ENCODE data around the gene GRIK2. TPM values are rescaled to one million over a fixed set of nuclear protein-coding genes. Genes with fewer than 3 reads are reported as not detected.

Gene GRIK2
- total RNA-seq, 2 donors from 2014 or later = 1.00 to 4.5 TPM

DNA sequence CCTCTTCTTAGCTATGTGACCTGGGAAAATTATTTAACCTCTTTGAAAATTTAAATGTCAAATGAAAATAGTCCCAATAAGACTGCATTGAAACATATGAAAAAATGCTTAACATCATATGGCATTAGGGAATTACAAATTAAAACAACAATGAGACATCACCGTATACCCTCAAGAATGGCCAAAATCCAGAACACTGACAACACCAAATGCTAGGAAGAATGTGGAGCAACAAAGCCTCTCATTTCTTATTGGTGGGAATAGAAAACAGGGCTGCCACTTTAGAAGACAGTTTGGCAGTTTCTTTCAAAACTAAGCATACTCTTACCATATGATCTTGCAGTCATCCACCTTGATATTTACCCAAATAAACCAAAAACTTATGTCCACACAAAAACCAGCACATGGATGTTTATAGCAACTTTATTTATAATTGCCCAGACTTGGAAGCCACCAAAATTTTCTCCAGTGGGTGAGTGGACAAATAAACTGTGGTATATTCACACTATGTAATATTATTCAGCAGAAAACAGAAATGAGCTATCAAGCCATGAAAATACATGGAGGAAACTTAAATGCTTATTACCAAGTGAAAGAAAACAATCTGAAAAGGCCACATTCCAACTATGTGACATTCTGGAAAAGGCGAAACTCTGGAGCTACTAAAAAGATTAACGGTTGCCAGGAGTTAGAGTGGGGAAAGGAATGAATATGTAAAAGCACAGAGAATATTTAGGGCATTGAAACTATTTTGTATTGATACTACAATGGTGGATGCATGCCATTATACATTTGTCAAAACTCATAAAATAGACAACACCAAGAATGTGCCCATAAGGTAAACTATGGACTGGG lies 459.9 kb downstream of the GRIK2 start:
- Mint-ChIP-seq H3K4me1 (peaks cover 2% of the 10 kb centered on the region), H3K4me3 (no peak overlapping the region), H3K9me3 (no peaks in the 10 kb centered on the region), H3K27ac (no peak overlapping the region), H3K27me3 (ENCODE audit: insufficient read depth) (no peaks in the 10 kb centered on the region), H3K36me3 (ENCODE audit: low read depth) (no peaks in the 10 kb centered on the region)
- H3K4me1 ChIP-seq (ENCODE audit: control insufficient read depth, insufficient read depth, low read length) = no peaks in the 10 kb centered on the region
- no peaks in the 10 kb centered on the region for H3K9me3 ChIP-seq (ENCODE audit: control insufficient read depth, low read length)
- WGBS, 2 experiments (ENCODE audit: insufficient coverage in 1 of 2, insufficient read length in 1 of 2) = 87 to 94% methylated on average over 2 to 3 of the region's 3 CpGs
- H3K4me3 ChIP-seq (ENCODE audit: low read length) = no peak overlapping the region
- DNase-seq = no peak
- TF ChIP-seq, protein P1, sequence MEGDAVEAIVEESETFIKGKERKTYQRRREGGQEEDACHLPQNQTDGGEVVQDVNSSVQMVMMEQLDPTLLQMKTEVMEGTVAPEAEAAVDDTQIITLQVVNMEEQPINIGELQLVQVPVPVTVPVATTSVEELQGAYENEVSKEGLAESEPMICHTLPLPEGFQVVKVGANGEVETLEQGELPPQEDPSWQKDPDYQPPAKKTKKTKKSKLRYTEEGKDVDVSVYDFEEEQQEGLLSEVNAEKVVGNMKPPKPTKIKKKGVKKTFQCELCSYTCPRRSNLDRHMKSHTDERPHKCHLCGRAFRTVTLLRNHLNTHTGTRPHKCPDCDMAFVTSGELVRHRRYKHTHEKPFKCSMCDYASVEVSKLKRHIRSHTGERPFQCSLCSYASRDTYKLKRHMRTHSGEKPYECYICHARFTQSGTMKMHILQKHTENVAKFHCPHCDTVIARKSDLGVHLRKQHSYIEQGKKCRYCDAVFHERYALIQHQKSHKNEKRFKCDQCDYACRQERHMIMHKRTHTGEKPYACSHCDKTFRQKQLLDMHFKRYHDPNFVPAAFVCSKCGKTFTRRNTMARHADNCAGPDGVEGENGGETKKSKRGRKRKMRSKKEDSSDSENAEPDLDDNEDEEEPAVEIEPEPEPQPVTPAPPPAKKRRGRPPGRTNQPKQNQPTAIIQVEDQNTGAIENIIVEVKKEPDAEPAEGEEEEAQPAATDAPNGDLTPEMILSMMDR (conservative IDR thresholded peaks at IDR 0.05) = no peak
- no peak overlapping the region for H3K27ac ChIP-seq (ENCODE audit: low read depth, low read length)
- H3K9ac ChIP-seq (ENCODE audit: extremely low read depth, low read length, poor library complexity, severe bottlenecking) = no peak overlapping the region
- H3K36me3 ChIP-seq (ENCODE audit: control insufficient read depth, insufficient read depth, low read length) = no peaks in the 10 kb centered on the region
- no peaks in the 10 kb centered on the region for H3K27me3 ChIP-seq (ENCODE audit: control insufficient read depth, insufficient read depth, low read length, poor library complexity, severe bottlenecking)

DNA sequence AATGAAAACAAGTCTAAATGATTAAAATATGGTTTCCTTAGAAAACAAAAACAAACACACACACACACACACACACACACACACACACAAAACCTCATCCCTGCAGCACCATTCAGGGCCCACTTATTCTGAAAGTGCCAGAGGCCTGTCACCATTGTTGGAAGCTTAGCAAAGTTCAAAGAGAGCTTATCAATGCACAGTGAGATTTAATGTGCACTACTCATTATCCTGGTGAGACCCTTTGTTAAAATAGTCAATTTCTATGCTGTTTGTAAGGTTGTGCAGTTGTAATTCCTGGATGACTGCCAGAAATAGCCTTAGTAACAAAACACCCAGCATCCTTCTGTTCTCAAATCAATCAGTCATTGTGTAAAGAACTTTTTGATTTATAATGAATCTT lies 482.9 kb downstream of the GRIK2 start:
- no peaks in the 10 kb centered on the region for H3K4me1 ChIP-seq (ENCODE audit: control insufficient read depth, insufficient read depth, low read length)
- Mint-ChIP-seq H3K4me3 (no peak overlapping the region), H3K36me3 (ENCODE audit: low read depth) (no peaks in the 10 kb centered on the region), H3K27ac (peak overlapping the region; percentile 62), H3K27me3 (ENCODE audit: insufficient read depth) (no peaks in the 10 kb centered on the region), H3K9me3 (peaks cover 8% of the 10 kb centered on the region), H3K4me1 (peaks cover 14% of the 10 kb centered on the region)
- H3K4me3 ChIP-seq (ENCODE audit: low read length) = no peak overlapping the region
- no peaks in the 10 kb centered on the region for H3K9me3 ChIP-seq (ENCODE audit: control insufficient read depth, low read length)
- no peak overlapping the region for H3K9ac ChIP-seq (ENCODE audit: extremely low read depth, low read length, poor library complexity, severe bottlenecking)
- no peaks in the 10 kb centered on the region for H3K27me3 ChIP-seq (ENCODE audit: control insufficient read depth, insufficient read depth, low read length, poor library complexity, severe bottlenecking)
- no peak overlapping the region for H3K27ac ChIP-seq (ENCODE audit: low read depth, low read length)
- no peak for DNase-seq
- H3K36me3 ChIP-seq (ENCODE audit: control insufficient read depth, insufficient read depth, low read length) = no peaks in the 10 kb centered on the region
- TF ChIP-seq, protein P1 (conservative IDR thresholded peaks at IDR 0.05) = no peak

DNA sequence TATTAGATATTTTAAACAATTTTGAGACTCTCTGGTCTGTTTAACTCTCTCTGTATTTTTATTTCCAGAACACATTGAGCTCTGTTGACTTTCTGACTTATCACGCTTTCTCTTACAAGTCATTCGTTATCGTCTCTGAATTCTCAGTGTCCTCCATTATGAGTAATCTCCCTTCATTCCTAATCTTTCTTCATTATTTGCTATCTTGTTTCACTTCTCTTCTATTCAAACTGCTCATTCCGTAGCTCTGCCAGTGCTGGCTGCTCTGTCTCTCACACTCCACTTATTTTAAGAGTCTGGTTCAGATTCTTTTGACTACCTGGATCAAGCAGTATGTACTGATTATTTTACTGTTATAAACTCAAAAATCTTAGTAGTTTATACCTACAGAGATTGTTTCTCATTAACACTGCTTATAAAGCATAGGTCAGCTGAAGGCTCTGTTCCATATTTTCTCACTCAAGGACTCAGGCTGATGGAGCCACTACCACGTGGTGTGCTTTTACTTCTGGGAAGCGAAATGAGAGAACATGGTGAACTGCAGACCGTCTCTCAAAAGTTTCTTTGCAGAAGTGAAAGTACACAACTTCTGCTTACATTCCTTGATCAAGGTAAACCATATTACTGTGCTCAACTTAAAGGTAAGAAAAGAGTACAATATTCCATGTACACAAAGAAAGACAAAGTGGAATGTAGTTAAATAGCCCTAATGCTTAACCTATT lies 485.2 kb downstream of the GRIK2 start:
- H3K4me1 Mint-ChIP-seq = peaks cover 14% of the 10 kb centered on the region
- no peaks in the 10 kb centered on the region for H3K27me3 Mint-ChIP-seq (ENCODE audit: insufficient read depth)
- H3K36me3 Mint-ChIP-seq (ENCODE audit: low read depth) = no peaks in the 10 kb centered on the region
- H3K4me3 ChIP-seq (ENCODE audit: low read length) = peak overlapping the region; percentile 37
- no peaks in the 10 kb centered on the region for H3K27me3 ChIP-seq (ENCODE audit: control insufficient read depth, insufficient read depth, low read length, poor library complexity, severe bottlenecking)
- no peaks in the 10 kb centered on the region for H3K4me1 ChIP-seq (ENCODE audit: control insufficient read depth, insufficient read depth, low read length)
- no peak for DNase-seq
- peak overlapping the region; percentile 18 for H3K27ac Mint-ChIP-seq
- H3K9me3 Mint-ChIP-seq = peaks cover 8% of the 10 kb centered on the region
- H3K9ac ChIP-seq (ENCODE audit: extremely low read depth, low read length, poor library complexity, severe bottlenecking) = no peak overlapping the region
- no peak overlapping the region for H3K4me3 Mint-ChIP-seq
- H3K36me3 ChIP-seq (ENCODE audit: control insufficient read depth, insufficient read depth, low read length) = no peaks in the 10 kb centered on the region
- TF ChIP-seq, protein P1 (conservative IDR thresholded peaks at IDR 0.05) = no peak
- no peak overlapping the region for H3K27ac ChIP-seq (ENCODE audit: low read depth, low read length)
- WGBS, 2 experiments (ENCODE audit: insufficient coverage in 1 of 2, insufficient read length in 1 of 2) = 79 to 86% methylated on average over 6 to 7 of the region's 7 CpGs
- H3K9me3 ChIP-seq (ENCODE audit: control insufficient read depth, low read length) = no peaks in the 10 kb centered on the region

All from endodermal cell (in vitro differentiated cells).